Neural cell (in vitro differentiated cells): ENCODE data around the gene TXLNB. TPM values are rescaled to one million over a fixed set of nuclear protein-coding genes. Genes with fewer than 3 reads are reported as not detected.

Source experiments
- H2AFZ ChIP-seq: fragments of 200-600, 300-800 bp; sonication (generic), shearing (Covaris generic); 2 replicates; pipeline ENCODE4 v1.6.0; 2014; ENCODE audit warnings: low read depth, mild to moderate bottlenecking, antibody characterized with exemption, low read length, moderate library complexity
- H3F3A ChIP-seq: fragments of 200-600 bp; shearing (Covaris generic); 2 replicates; pipeline ENCODE4 v1.6.1; 2016; ENCODE audit warnings: mild to moderate bottlenecking, moderate library complexity, mixed read lengths, antibody characterized with exemption, low read length; ENCODE audit not compliant: insufficient read depth, poor library complexity, severe bottlenecking
- H3K27ac ChIP-seq: fragments of 200-600, 300-800 bp; sonication (generic), shearing (Covaris generic); 2 replicates; pipeline ENCODE4 v1.5.1; 2014; ENCODE audit warnings: mild to moderate bottlenecking, low read length, moderate library complexity
- H3K27me3 ChIP-seq: fragments of 300-800, 200-600 bp; sonication (generic), shearing (Covaris generic); 2 replicates; pipeline ENCODE4 v1.6.0; 2014; ENCODE audit warnings: mild to moderate bottlenecking, low read depth, low read length, moderate library complexity; ENCODE audit not compliant: insufficient read depth
- H3K36me3 ChIP-seq: fragments of 300-800, 200-600 bp; sonication (generic), shearing (Covaris generic); 2 replicates; pipeline ENCODE4 v1.5.1; 2014; ENCODE audit warnings: mild to moderate bottlenecking, antibody characterized with exemption, low read length, moderate library complexity; ENCODE audit not compliant: insufficient read depth
- H3K4me2 ChIP-seq: fragments of 300-800, 200-600 bp; sonication (generic), shearing (Covaris generic); 2 replicates; pipeline ENCODE4 v1.6.0; 2014; ENCODE audit warnings: mild to moderate bottlenecking, low read length
- H3K4me3 ChIP-seq: fragments of 300-800, 200-600 bp; sonication (generic), shearing (Covaris generic); 2 replicates; pipeline ENCODE4 v1.5.1; 2014; ENCODE audit warnings: mild to moderate bottlenecking, low read length, moderate library complexity
- H3K79me2 ChIP-seq: fragments of 200-600 bp; shearing (Covaris generic); replicated peaks from 2 replicates; pipeline ENCODE4 v1.6.0; 2014; ENCODE audit warnings: mild to moderate bottlenecking, low read length, moderate library complexity; ENCODE audit not compliant: insufficient read depth
- H3K9ac ChIP-seq: fragments of 300-800, 200-600 bp; sonication (generic), shearing (Covaris generic); 2 replicates; pipeline ENCODE4 v1.6.1; 2016; ENCODE audit warnings: mild to moderate bottlenecking, low read length, mixed read lengths
- H3K9me2 ChIP-seq: fragments of 200-600 bp; shearing (Covaris generic); 2 replicates; pipeline ENCODE4 v1.6.1; 2016; ENCODE audit warnings: mild to moderate bottlenecking, low read length, mixed read lengths; ENCODE audit not compliant: insufficient read depth
- H3K9me3 ChIP-seq: fragments of 200-600, 300-800 bp; sonication (generic), shearing (Covaris generic); 2 replicates; pipeline ENCODE4 v1.6.1; 2016; ENCODE audit warnings: mild to moderate bottlenecking, mixed run types, low read length, moderate library complexity, mixed read lengths
- H4K20me1 ChIP-seq: fragments of 200-600 bp; shearing (Covaris generic); 2 replicates; pipeline ENCODE4 v1.6.1; 2016; ENCODE audit warnings: mild to moderate bottlenecking, mixed run types; ENCODE audit not compliant: insufficient read depth
- CTCF ChIP-seq: fragments of 450-650 bp; IDR thresholded peaks from 2 replicates; pipeline ENCODE4 v1.5.1; 2014; ENCODE audit warnings: antibody characterized with exemption, mild to moderate bottlenecking, moderate library complexity; ENCODE audit not compliant: poor library complexity, severe bottlenecking
- EP300 ChIP-seq: fragments of 450-650 bp; conservative IDR thresholded peaks from 2 replicates; pipeline ENCODE4 v1.6.1; 2014; ENCODE audit warnings: antibody characterized with exemption, mild to moderate bottlenecking, moderate library complexity; ENCODE audit not compliant: poor library complexity, severe bottlenecking
- EZH2 ChIP-seq: fragments of 200-600, 300-800 bp; shearing (Covaris generic), sonication (generic); IDR thresholded peaks from 2 replicates; pipeline ENCODE4 v1.6.1; 2014; ENCODE audit warnings: antibody characterized with exemption, low read length, borderline replicate concordance, mild to moderate bottlenecking; ENCODE audit not compliant: insufficient read depth, poor library complexity, severe bottlenecking
- MXI1 ChIP-seq: fragments of 450-650 bp; conservative IDR thresholded peaks from 2 replicates; pipeline ENCODE4 v1.6.1; 2014; ENCODE audit warnings: antibody characterized with exemption, mild to moderate bottlenecking; ENCODE audit not compliant: poor library complexity, severe bottlenecking
- POLR2AphosphoS5 ChIP-seq: IDR thresholded peaks from 2 replicates; pipeline ENCODE4 v1.6.1; 2012
- RAD21 ChIP-seq: fragments of 450-650 bp; conservative IDR thresholded peaks from 2 replicates; pipeline ENCODE4 v1.6.1; 2014; ENCODE audit warnings: antibody characterized with exemption, mild to moderate bottlenecking, moderate library complexity
- REST ChIP-seq: IDR thresholded peaks from 2 replicates; pipeline ENCODE4 v1.6.1; 2012; ENCODE audit warnings: borderline replicate concordance
- SMC3 ChIP-seq: fragments of 450-650 bp; conservative IDR thresholded peaks from 2 replicates; pipeline ENCODE4 v1.6.1; 2014; ENCODE audit warnings: antibody characterized with exemption, mild to moderate bottlenecking, moderate library complexity; ENCODE audit not compliant: poor library complexity
- TAF1 ChIP-seq: IDR thresholded peaks from 2 replicates; pipeline ENCODE4 v1.6.1; 2012; ENCODE audit warnings: low read depth
- polyA plus RNA-seq: library from polyadenylated mRNA; depleted of rRNA; stranded (reverse); fragments of >200 nt; gene quantifications from 2 replicates; pipeline ENCODE4 v1.2.3, GENCODE V29; 2014

The TXLNB gene
- polyA plus RNA-seq, 1 donor from 2014 or later, result not detected

- Histone ChIP-seq H3K27me3 (no peaks in the 10 kb centered on the region), H3K36me3 (no peaks in the 10 kb centered on the region), H3K4me2 (no peak overlapping the region), H3K9me2 (no peaks in the 10 kb centered on the region), H3K4me3 (no peak overlapping the region), H4K20me1 (no peaks in the 10 kb centered on the region), H3F3A (no peaks in the 10 kb centered on the region), H2AFZ (no peak overlapping the region), H3K27ac (no peak overlapping the region), H3K9ac (no peak overlapping the region), H3K9me3 (no peaks in the 10 kb centered on the region), H3K79me2 (no peaks in the 10 kb centered on the region)
- TF ChIP-seq REST, result no peak
- TF ChIP-seq TAF1, result no peak
- TF ChIP-seq MXI1, result no peak
- TF ChIP-seq POLR2AphosphoS5, result no peak
- TF ChIP-seq RAD21, result no peak
- no peak for TF ChIP-seq EZH2
- no peak for TF ChIP-seq CTCF
- no peak for TF ChIP-seq SMC3
- TF ChIP-seq EP300, result no peak
These were observed 35.2 kb upstream of the TXLNB start for GRCh38 chr6:139327038-139327437.

- TF ChIP-seq POLR2AphosphoS5, result no peak
- TF ChIP-seq CTCF, result no peak
- no peak for TF ChIP-seq EP300
- TF ChIP-seq SMC3, result no peak
- TF ChIP-seq REST, result no peak
- no peak for TF ChIP-seq EZH2
- TF ChIP-seq TAF1, result no peak
- no peak for TF ChIP-seq MXI1
- no peak for TF ChIP-seq RAD21
These were observed 33.9 kb upstream of the TXLNB start for GRCh38 chr6:139325686-139326085.

More at GRCh38 chr6:139325686-139326085, 33.9 kb upstream of the TXLNB start:
- Histone ChIP-seq H3K4me3 (no peak overlapping the region), H4K20me1 (no peaks in the 10 kb centered on the region), H3K9me2 (no peaks in the 10 kb centered on the region), H3K9ac (no peak overlapping the region), H3K79me2 (no peaks in the 10 kb centered on the region), H3K27me3 (no peaks in the 10 kb centered on the region), H3K36me3 (no peaks in the 10 kb centered on the region), H3K4me2 (no peak overlapping the region), H3F3A (no peaks in the 10 kb centered on the region), H3K9me3 (no peaks in the 10 kb centered on the region), H3K27ac (no peak overlapping the region), H2AFZ (no peak overlapping the region)
